Retinal pigment epithelial cell (primary cell): ENCODE results near the gene TMEM121.
A peak's percentile ranks its signal among the peaks of the same experiment; 100 is the strongest.

Experiments
- DNase-seq: peaks from one replicate; pipeline ENCODE4 v3.0.0-alpha.2; 2010; ENCODE audit warnings: low read depth
- H3K4me3 ChIP-seq: 2 replicates; pipeline ENCODE4 v1.5.1; 2011; ENCODE audit warnings: mild to moderate bottlenecking, low read length, control low read depth, moderate library complexity
- CTCF ChIP-seq: conservative IDR thresholded peaks from 2 replicates; pipeline ENCODE4 v1.5.1; 2011; ENCODE audit warnings: low read depth, low read length, control low read depth, inconsistent platforms

Gene TMEM121

GRCh38 chr14:105525861-105526775, at the start of gene TMEM121:
TMEM121 (plus strand) TSS chr14:105526583; CDS start chr14:105528835, 2,252 bp downstream.
- no peak for TF ChIP-seq CTCF
- peak within 1 kb of the TSS; percentile 36 for H3K4me3 ChIP-seq
- DNase-seq = no peak

- H3K4me3 ChIP-seq = no peak overlapping the region
- TF ChIP-seq CTCF = no peak
- DNase-seq = no peak
Measured at GRCh38 chr14:105476831-105477659, 49.3 kb upstream of the TMEM121 start.

GRCh38 chr14:105477660-105478397, 48.6 kb upstream of the TMEM121 start:
- no peak for DNase-seq
- H3K4me3 ChIP-seq = no peak overlapping the region
- TF ChIP-seq CTCF = no peak

GRCh38 chr14:105478398-105479251, 47.8 kb upstream of the TMEM121 start:
- no peak overlapping the region for H3K4me3 ChIP-seq
- no peak for DNase-seq
- no peak for TF ChIP-seq CTCF

GRCh38 chr14:105479431-105480158, 46.8 kb upstream of the TMEM121 start:
- TF ChIP-seq CTCF = no peak
- no peak overlapping the region for H3K4me3 ChIP-seq
- no peak for DNase-seq
